PFSK-1 (cell line): ENCODE results near the gene SDK1.

ENCODE experiments used
- FOXP2 ChIP-seq: optimal IDR thresholded peaks from 2 replicates; pipeline ENCODE3; 2011; ENCODE audit warnings: borderline replicate concordance, control low read depth, inconsistent platforms; ENCODE audit not compliant: insufficient read depth; ENCODE audit errors: extremely low read length, extremely low read depth
- POLR2AphosphoS5 ChIP-seq: IDR thresholded peaks from 2 replicates; pipeline ENCODE4 v1.6.1; 2012; ENCODE audit warnings: low read depth, mild to moderate bottlenecking, control low read depth, low read length, moderate library complexity
- TAF1 ChIP-seq: IDR thresholded peaks from 2 replicates; pipeline ENCODE4 v1.6.1; 2012; ENCODE audit warnings: low read length, control low read depth, borderline replicate concordance; ENCODE audit not compliant: insufficient read depth
- TF ChIP-seq, protein P1 (sequence below), 2 experiments: IDR thresholded peaks; 2 replicates each; pipeline versions ENCODE4 v1.6.1 to v1.8.0; 2011 to 2012; ENCODE audit warnings: low read depth in 2 of 2, low read length in 2 of 2, control low read depth in 1 of 2, inconsistent platforms in 1 of 2, mild to moderate bottlenecking in 1 of 2, moderate library complexity in 1 of 2; ENCODE audit not compliant: insufficient read depth in 1 of 2

DNA sequence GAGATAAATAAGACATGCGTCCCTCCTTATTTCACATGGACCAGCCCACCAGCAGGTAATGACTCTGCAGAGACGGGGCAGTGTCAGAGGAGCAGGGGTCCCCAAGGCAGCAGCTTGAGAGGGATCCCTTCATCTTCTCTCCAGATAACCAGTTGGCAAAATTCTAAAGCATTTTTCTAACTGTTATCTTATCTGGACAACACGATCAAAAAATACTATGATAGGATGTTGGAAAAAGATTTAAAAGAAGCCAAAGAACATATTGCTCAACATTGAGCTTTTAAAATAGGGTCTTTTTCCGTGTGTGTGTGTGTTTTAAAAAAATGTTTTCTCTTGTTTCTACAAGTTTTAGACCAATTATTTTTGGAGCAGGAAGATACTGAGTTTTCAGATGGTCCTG, 641.2 kb downstream of the SDK1 start:
- TF ChIP-seq, protein P1, sequence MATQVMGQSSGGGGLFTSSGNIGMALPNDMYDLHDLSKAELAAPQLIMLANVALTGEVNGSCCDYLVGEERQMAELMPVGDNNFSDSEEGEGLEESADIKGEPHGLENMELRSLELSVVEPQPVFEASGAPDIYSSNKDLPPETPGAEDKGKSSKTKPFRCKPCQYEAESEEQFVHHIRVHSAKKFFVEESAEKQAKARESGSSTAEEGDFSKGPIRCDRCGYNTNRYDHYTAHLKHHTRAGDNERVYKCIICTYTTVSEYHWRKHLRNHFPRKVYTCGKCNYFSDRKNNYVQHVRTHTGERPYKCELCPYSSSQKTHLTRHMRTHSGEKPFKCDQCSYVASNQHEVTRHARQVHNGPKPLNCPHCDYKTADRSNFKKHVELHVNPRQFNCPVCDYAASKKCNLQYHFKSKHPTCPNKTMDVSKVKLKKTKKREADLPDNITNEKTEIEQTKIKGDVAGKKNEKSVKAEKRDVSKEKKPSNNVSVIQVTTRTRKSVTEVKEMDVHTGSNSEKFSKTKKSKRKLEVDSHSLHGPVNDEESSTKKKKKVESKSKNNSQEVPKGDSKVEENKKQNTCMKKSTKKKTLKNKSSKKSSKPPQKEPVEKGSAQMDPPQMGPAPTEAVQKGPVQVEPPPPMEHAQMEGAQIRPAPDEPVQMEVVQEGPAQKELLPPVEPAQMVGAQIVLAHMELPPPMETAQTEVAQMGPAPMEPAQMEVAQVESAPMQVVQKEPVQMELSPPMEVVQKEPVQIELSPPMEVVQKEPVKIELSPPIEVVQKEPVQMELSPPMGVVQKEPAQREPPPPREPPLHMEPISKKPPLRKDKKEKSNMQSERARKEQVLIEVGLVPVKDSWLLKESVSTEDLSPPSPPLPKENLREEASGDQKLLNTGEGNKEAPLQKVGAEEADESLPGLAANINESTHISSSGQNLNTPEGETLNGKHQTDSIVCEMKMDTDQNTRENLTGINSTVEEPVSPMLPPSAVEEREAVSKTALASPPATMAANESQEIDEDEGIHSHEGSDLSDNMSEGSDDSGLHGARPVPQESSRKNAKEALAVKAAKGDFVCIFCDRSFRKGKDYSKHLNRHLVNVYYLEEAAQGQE (IDR thresholded peaks at IDR 0.05; ENCODE audit: insufficient read depth in 1 of 2, low read depth in 2 of 2, low read length in 2 of 2) = no peak
- no peak for TF ChIP-seq POLR2AphosphoS5
- no peak for TF ChIP-seq TAF1
- TF ChIP-seq FOXP2 = no peak
